H9 (cell line): ENCODE results near the gene DMXL2. TPM values are rescaled to one million over a fixed set of nuclear protein-coding genes. Genes with fewer than 3 reads are reported as not detected.

Experiments
- DNase-seq: peaks from one replicate; pipeline ENCODE4 v3.0.0-alpha.2; 2017
- H2AFZ ChIP-seq: one replicate; pipeline ENCODE4 v1.6.1; 2013; ENCODE audit warnings: mild to moderate bottlenecking, low read length, control low read depth, moderate library complexity
- H2AK5ac ChIP-seq: 2 replicates; pipeline ENCODE4 v1.6.1; 2013; ENCODE audit warnings: low read length, control low read depth, mixed read lengths; ENCODE audit not compliant: insufficient read length
- H2BK120ac ChIP-seq: one replicate; pipeline ENCODE4 v1.6.1; 2013; ENCODE audit warnings: low read depth, mild to moderate bottlenecking, low read length, control low read depth, inconsistent platforms; ENCODE audit not compliant: poor library complexity, severe bottlenecking
- H2BK12ac ChIP-seq: 2 replicates; pipeline ENCODE4 v1.6.1; 2013; ENCODE audit warnings: low read length, control low read depth, mixed read lengths, low read depth; ENCODE audit not compliant: insufficient read length
- H2BK15ac ChIP-seq: 2 replicates; pipeline ENCODE4 v1.6.1; 2013; ENCODE audit warnings: low read depth, low read length, control low read depth
- H2BK20ac ChIP-seq: one replicate; pipeline ENCODE4 v1.6.1; 2013; ENCODE audit warnings: low read depth, mild to moderate bottlenecking, low read length, control low read depth, inconsistent platforms; ENCODE audit not compliant: poor library complexity, severe bottlenecking
- H2BK5ac ChIP-seq: 2 replicates; pipeline ENCODE4 v1.6.1; 2013; ENCODE audit warnings: low read length, control low read depth, mixed read lengths; ENCODE audit not compliant: insufficient read length
- H3K14ac ChIP-seq: 2 replicates; pipeline ENCODE4 v1.6.1; 2013; ENCODE audit warnings: low read length, control low read depth; ENCODE audit not compliant: insufficient read depth
- H3K18ac ChIP-seq: 2 replicates; pipeline ENCODE4 v1.6.1; 2013; ENCODE audit warnings: low read depth, mild to moderate bottlenecking, mixed read lengths, low read length, control low read depth; ENCODE audit not compliant: insufficient read length
- H3K23ac ChIP-seq: 2 replicates; pipeline ENCODE4 v1.6.1; 2013; ENCODE audit warnings: low read length, control low read depth, mixed read lengths, low read depth; ENCODE audit not compliant: insufficient read length
- H3K23me2 ChIP-seq: 2 replicates; pipeline ENCODE4 v1.6.1; 2013; ENCODE audit warnings: low read depth, mild to moderate bottlenecking, mixed read lengths, low read length, control low read depth; ENCODE audit not compliant: insufficient read length, poor library complexity, severe bottlenecking
- H3K27ac ChIP-seq: 2 replicates; pipeline ENCODE4 v1.5.1; 2013; ENCODE audit warnings: low read length, control low read depth, mixed read lengths, low read depth; ENCODE audit not compliant: insufficient read length
- H3K27me3 ChIP-seq: 2 replicates; pipeline ENCODE4 v1.6.1; 2013; ENCODE audit warnings: low read length, control low read depth, inconsistent platforms; ENCODE audit not compliant: insufficient read depth
- H3K4ac ChIP-seq: 2 replicates; pipeline ENCODE4 v1.6.1; 2013; ENCODE audit warnings: low read depth, mild to moderate bottlenecking, control low read depth, inconsistent platforms, low read length, moderate library complexity
- H3K4me1 ChIP-seq: 2 replicates; pipeline ENCODE4 v1.6.1; 2013; ENCODE audit warnings: low read length, control low read depth, inconsistent platforms; ENCODE audit not compliant: insufficient read depth
- H3K4me2 ChIP-seq: 2 replicates; pipeline ENCODE4 v1.6.1; 2013; ENCODE audit warnings: low read length, control low read depth, mixed read lengths; ENCODE audit not compliant: insufficient read length, insufficient read depth
- H3K56ac ChIP-seq: 2 replicates; pipeline ENCODE4 v1.6.1; 2013; ENCODE audit warnings: low read depth, mild to moderate bottlenecking, mixed read lengths, low read length, control low read depth; ENCODE audit not compliant: insufficient read length
- H3K79me1 ChIP-seq: 2 replicates; pipeline ENCODE4 v1.6.1; 2013; ENCODE audit warnings: low read depth, mild to moderate bottlenecking, moderate library complexity, low read length, control low read depth, inconsistent platforms; ENCODE audit not compliant: insufficient read depth, poor library complexity, severe bottlenecking
- H3K79me2 ChIP-seq: 2 replicates; pipeline ENCODE4 v1.6.1; 2013; ENCODE audit warnings: low read length, control low read depth, inconsistent platforms; ENCODE audit not compliant: insufficient read depth
- H3K9ac ChIP-seq: 2 replicates; pipeline ENCODE4 v1.6.1; 2013; ENCODE audit warnings: low read length, control low read depth, mixed read lengths; ENCODE audit not compliant: insufficient read length; ENCODE audit errors: extremely low read depth
- H3K9me3 ChIP-seq: one replicate; pipeline ENCODE4 v1.6.1; 2013; ENCODE audit warnings: low read depth, low read length, inconsistent platforms; ENCODE audit not compliant: control insufficient read depth
- H3T11ph ChIP-seq: one replicate; pipeline ENCODE4 v1.6.1; 2013; ENCODE audit warnings: mild to moderate bottlenecking, low read length, control low read depth, inconsistent platforms
- H4K20me1 ChIP-seq: one replicate; pipeline ENCODE4 v1.6.1; 2013; ENCODE audit not compliant: control insufficient read depth, insufficient read length, insufficient read depth
- H4K5ac ChIP-seq: 2 replicates; pipeline ENCODE4 v1.6.1; 2013; ENCODE audit warnings: low read depth, mild to moderate bottlenecking, mixed read lengths, low read length, control low read depth; ENCODE audit not compliant: insufficient read length
- H4K8ac ChIP-seq: replicated peaks from 2 replicates; pipeline ENCODE4 v1.6.1; 2013; ENCODE audit warnings: low read length, control low read depth, mixed read lengths, low read depth; ENCODE audit not compliant: insufficient read length
- H4K91ac ChIP-seq: 2 replicates; pipeline ENCODE4 v1.6.1; 2013; ENCODE audit warnings: low read depth, mild to moderate bottlenecking, moderate library complexity, mixed read lengths, low read length, control low read depth; ENCODE audit not compliant: insufficient read length
- H3K27ac Mint-ChIP-seq, 3 experiments: 2 replicates in 2 of 3; 3 replicates in 1 of 3; pipeline ENCODE4 v1.8.0; 2020 to 2021; ENCODE audit warnings: mixed read lengths in 3 of 3, mild to moderate bottlenecking in 1 of 3, moderate library complexity in 1 of 3
- H3K27me3 Mint-ChIP-seq: 2 replicates; pipeline ENCODE4 v1.8.0; 2021; ENCODE audit warnings: low read depth, mild to moderate bottlenecking, moderate library complexity, mixed read lengths
- H3K36me3 Mint-ChIP-seq, 3 experiments: 2 replicates in 2 of 3; 3 replicates in 1 of 3; pipeline ENCODE4 v1.8.0; 2020 to 2021; ENCODE audit warnings: low read depth in 3 of 3, mixed read lengths in 3 of 3; ENCODE audit not compliant: insufficient read depth in 1 of 3
- H3K4me1 Mint-ChIP-seq, 2 experiments: 2 replicates each; pipeline ENCODE4 v1.8.0; 2020; ENCODE audit warnings: mixed read lengths in 2 of 2
- H3K4me3 Mint-ChIP-seq, 2 experiments: 2 replicates in 1 of 2; 3 replicates in 1 of 2; pipeline ENCODE4 v1.8.0; 2020 to 2021; ENCODE audit warnings: mild to moderate bottlenecking in 2 of 2, mixed read lengths in 2 of 2, moderate library complexity in 1 of 2
- H3K9me3 Mint-ChIP-seq, 2 experiments: 2 replicates in 1 of 2; 3 replicates in 1 of 2; pipeline ENCODE4 v1.8.0; 2020; ENCODE audit warnings: mild to moderate bottlenecking in 2 of 2, mixed read lengths in 2 of 2, moderate library complexity in 1 of 2
- WGBS: extraction: QIAGEN DNeasy Blood & Tissue Kit; methylation state at CpG from one replicate; pipeline ENCODE4 v1.1.7; 2013; ENCODE audit warnings: missing lambda C conversion rate, low lambda C conversion rate, mixed read lengths; ENCODE audit not compliant: insufficient read length; ENCODE audit errors: extremely low coverage; 5-methylcytosine and 5-hydroxymethylcytosine counted together
- total RNA-seq: library from RNA; stranded (reverse); gene quantifications from 2 replicates; pipeline ENCODE4 v1.2.1, GENCODE V29; 2021
- TF ChIP-seq, protein P1 (sequence below): fragments of 200-600 bp; sonication (generic); conservative IDR thresholded peaks from 3 replicates; pipeline ENCODE4 v1.8.0; 2021; ENCODE audit warnings: antibody characterized with exemption, mild to moderate bottlenecking

DMXL2 gene
- total RNA-seq, 1 experiment from 2014 or later, result 13.9 TPM

DNA sequence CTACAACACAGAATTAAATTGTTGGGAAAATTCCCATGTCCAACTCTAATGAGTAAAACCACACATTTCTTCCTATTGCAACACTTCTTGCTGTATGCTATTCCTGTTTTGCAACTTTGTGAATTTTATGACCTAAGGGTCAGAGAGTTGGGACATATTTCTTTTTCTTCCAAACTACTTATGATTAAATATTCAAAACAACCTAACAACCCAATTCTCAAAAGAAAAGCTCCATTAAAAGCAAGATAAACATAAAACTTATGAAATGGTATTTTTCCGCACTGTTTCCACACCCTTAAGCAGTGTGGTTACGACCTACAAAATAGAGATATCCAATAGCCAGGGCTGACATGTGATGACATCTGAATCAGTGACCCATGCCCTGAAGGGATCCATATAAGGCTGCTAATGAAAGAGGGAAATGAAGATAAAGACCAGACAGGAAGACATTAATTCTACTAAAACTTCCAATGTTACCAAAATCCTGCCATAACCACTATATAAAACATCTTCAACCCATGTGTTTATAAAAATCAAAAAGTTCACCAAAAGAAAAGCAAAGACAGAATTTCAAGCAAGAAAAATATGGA, 45.6 kb downstream of the DMXL2 start:
- Histone ChIP-seq H3K4me1 (no peaks in the 10 kb centered on the region), H3K18ac (no peak overlapping the region), H2AFZ (no peak overlapping the region), H3K27ac (no peak overlapping the region), H4K5ac (no peak overlapping the region), H2BK12ac (no peak overlapping the region), H3T11ph (no peak overlapping the region), H2BK5ac (no peak overlapping the region), H3K9me3 (no peaks in the 10 kb centered on the region), H2BK15ac (no peak overlapping the region), H4K91ac (no peak overlapping the region), H2AK5ac (no peak overlapping the region), H3K14ac (no peak overlapping the region), H3K79me1 (no peaks in the 10 kb centered on the region), H3K23me2 (no peaks in the 10 kb centered on the region), H3K9ac (no peak overlapping the region), H3K4me2 (no peak overlapping the region), H3K27me3 (no peaks in the 10 kb centered on the region), H4K8ac (no peak overlapping the region), H3K79me2 (no peaks in the 10 kb centered on the region), H3K4ac (no peak overlapping the region), H2BK20ac (no peak overlapping the region), H4K20me1 (no peaks in the 10 kb centered on the region), H3K23ac (no peak overlapping the region), H3K56ac (no peak overlapping the region), H2BK120ac (no peak overlapping the region)
- Mint-ChIP-seq H3K36me3 (no peaks in the 10 kb centered on the region), H3K27me3 (no peaks in the 10 kb centered on the region), H3K4me1 (no peaks in the 10 kb centered on the region), H3K4me3 (no peak overlapping the region), H3K27ac (no peak overlapping the region), H3K9me3 (peaks cover 0 to 4% of the 10 kb centered on the region in 2 experiments; a peak in 1 of 5 replicates)
- TF ChIP-seq, protein P1, sequence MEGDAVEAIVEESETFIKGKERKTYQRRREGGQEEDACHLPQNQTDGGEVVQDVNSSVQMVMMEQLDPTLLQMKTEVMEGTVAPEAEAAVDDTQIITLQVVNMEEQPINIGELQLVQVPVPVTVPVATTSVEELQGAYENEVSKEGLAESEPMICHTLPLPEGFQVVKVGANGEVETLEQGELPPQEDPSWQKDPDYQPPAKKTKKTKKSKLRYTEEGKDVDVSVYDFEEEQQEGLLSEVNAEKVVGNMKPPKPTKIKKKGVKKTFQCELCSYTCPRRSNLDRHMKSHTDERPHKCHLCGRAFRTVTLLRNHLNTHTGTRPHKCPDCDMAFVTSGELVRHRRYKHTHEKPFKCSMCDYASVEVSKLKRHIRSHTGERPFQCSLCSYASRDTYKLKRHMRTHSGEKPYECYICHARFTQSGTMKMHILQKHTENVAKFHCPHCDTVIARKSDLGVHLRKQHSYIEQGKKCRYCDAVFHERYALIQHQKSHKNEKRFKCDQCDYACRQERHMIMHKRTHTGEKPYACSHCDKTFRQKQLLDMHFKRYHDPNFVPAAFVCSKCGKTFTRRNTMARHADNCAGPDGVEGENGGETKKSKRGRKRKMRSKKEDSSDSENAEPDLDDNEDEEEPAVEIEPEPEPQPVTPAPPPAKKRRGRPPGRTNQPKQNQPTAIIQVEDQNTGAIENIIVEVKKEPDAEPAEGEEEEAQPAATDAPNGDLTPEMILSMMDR, result no peak
- DNase-seq, result no peak
- WGBS, result no CpG with 5 or more reads among the region's 2 CpGs
